C4-2B (cell line): ENCODE results near the gene EXOC6.

Experiments
- H3K27ac ChIP-seq: fragments of 450-650 bp; 2 replicates; pipeline ENCODE4 v1.5.1; 2017
- CTCF ChIP-seq: fragments of 450-650 bp; conservative IDR thresholded peaks from 2 replicates; pipeline ENCODE4 v1.5.1; 2017; ENCODE audit warnings: mild to moderate bottlenecking
- ZFX ChIP-seq: fragments of 450-650 bp; IDR thresholded peaks from 2 replicates; pipeline ENCODE4 v1.6.1; 2017

Gene EXOC6

DNA sequence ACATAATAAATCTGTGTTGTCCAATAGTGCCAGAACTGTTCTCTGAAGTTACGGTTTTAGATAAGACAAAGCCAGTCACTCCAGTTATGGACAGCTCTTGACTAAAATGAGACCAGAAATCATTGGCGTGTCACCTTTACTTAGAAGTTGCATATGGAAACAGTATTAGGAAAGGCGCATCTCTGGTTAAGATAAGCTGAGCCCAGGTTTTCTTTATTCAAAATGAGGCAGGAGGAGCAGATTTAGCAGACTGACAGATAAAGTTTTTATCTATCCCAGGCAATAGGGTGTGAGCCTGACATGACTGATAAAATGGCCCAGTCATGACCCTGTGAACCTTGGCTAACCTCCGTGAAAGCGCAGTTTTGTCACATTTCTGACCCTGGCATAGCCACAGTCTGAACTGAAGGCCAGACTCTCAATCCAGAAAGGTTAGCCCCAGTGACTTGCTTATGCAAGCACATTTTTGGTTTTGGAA is 229.6 kb downstream of the EXOC6 start:
- no peak for TF ChIP-seq ZFX
- TF ChIP-seq CTCF, result no peak
- H3K27ac ChIP-seq, result no peak overlapping the region

DNA sequence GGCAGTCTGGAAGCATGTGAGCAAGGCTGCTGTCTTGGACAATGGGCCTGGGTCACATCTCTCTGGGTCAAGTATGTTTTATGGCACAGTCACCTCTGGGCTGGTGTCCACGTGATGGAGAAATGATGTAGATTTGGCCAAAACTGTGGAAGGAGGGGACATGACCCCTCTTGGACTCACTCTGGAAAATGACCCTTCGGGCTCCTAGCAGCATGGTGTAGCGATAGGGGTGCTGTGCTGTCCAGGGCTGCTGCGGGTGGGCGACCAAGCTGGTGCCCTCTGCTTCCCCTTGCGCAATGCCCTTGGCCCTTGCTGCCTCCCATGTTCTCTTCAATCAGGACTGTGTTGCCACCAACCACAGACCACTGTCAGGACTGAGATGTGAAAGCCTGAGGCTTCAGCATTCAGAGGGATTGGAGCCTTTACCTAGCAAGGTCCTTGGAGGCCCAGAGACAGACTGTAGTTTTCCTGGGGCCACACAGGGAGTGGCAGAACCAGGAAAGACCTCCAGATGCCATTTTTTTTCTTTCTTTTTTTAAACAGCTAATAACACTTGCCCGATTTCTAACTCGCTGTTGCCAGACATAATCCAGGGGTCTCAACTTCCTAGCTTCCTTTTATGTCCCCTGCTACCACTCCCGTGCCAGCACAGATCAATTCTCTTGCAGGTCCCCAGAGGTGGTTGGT is 231.5 kb downstream of the EXOC6 start:
- no peak for TF ChIP-seq ZFX
- TF ChIP-seq CTCF, result no peak
- no peak overlapping the region for H3K27ac ChIP-seq

GRCh38 chr10:93080350-93081046 is 232.2 kb downstream of the EXOC6 start:
- TF ChIP-seq CTCF (peak; percentile 92), ZFX (no peak)
- no peak overlapping the region for H3K27ac ChIP-seq

DNA sequence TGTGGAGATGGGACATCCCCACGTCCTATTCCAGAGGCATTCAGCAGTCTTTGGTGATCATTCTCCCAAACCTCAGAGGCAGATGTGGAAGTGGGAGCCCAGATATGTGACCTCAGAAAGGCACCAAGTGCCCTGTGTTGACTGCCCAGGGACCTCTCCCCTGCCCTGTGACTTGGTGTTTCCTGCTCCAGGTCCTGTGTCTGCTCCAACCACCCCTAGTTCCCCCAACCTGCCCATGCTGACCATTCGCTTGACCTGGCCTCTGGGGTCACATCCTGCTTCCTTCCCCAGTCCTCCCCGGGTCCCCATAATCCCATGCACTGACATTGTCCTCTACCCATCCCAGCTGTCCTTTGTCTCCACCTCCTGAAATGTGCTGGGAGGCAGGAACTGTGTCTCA is 233.0 kb downstream of the EXOC6 start:
- TF ChIP-seq CTCF (no peak), ZFX (no peak)

DNA sequence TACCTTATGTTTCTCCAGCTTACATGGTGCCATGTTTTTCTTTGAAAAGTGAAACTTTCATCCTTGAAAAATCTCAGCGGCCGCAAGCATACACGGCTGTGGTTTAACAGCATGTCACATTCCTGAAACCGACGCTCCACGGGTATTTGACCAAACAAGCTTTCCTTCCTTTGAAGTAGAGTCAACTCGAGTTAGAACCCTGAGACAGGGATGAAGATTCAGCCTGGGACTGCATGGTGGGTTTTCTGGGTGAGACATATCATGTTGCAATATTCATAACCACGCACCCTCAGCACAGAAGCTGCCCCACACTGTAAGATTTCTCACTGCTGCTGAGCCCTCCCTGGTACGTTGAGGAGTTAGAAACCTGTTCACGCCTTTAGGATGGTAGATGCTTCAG is 233.5 kb downstream of the EXOC6 start:
- TF ChIP-seq ZFX, result no peak

More for the DNA sequence above, 233.0 kb downstream of the EXOC6 start:
- H3K27ac ChIP-seq, result no peak overlapping the region

DNA sequence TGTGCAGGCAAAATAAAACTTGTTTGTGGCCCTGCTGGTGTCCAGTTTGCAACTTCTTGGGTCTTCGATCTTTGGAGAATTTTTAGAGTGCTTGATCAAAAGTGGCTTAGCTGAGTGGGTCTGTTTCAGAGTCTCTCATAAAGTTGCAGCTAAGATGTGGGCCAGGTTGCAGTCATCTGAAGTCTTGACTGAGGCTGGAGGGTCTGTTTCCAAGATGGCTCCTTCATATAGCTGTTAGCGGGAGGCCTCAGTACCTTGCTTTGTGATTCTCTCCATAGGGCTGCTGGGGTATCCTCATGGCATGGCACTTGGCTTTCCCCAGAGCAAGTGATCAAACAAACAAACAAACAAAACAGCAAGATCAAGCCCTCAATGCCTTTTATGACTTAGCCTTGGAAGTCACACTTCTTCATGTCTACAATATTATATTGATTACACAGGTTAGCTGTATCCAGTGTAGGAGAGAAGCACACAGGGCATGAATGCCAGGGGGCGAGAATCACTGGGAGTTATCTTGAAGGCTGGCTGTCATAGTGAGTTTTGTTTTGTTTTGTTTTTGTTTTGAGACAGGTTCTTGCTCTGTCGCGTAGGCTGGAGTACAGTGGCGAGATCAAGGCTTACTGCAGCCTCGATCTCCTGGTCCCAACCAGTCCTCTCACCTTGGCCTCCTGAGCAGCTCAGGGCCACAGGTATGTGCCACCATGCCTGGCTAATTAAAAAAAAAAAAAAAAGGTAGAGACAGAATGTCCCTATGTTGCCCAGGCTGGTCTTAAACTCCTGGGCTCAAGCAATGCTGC is 235.6 kb downstream of the EXOC6 start:
- no peak overlapping the region for H3K27ac ChIP-seq
- TF ChIP-seq CTCF (no peak), ZFX (no peak)

More for the DNA sequence above, 233.5 kb downstream of the EXOC6 start:
- no peak overlapping the region for H3K27ac ChIP-seq

DNA sequence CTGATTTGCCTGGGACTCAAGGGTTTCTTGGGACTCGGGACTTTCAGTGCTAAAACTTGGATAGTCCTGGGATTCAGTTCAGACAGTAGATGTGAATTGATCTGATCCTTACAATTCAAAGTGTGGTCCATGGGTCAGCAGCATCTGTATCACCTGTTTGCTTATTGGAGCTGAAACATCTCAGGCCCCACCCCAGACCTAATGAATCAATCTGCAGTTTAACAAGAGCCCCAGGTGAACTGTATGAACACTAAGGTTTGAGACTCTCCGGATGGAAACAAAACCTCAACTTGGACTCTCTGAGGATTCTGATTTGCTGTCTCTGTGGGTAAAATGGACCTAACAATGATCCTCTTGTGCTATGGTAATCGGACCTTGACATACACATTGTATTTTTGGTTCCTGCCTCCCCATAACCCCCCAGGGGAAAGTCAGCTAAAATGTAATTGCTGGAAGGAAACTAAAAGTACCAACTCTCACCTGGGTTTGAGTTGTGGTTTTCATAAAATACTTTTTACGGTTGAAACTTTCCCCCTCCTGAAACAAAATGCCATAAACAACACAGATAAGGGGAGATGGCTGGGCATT is 237.0 kb downstream of the EXOC6 start:
- H3K27ac ChIP-seq, result no peak overlapping the region
- TF ChIP-seq ZFX (no peak), CTCF (no peak)
